ENCODE results near the gene TMEM234. TPM values are rescaled to one million over a fixed set of nuclear protein-coding genes. Genes with fewer than 3 reads are reported as not detected.

Gene TMEM234
- total and polyA plus RNA-seq, 7 donors, result 4.4 to 23.1 (median 7.2) TPM

DNA sequence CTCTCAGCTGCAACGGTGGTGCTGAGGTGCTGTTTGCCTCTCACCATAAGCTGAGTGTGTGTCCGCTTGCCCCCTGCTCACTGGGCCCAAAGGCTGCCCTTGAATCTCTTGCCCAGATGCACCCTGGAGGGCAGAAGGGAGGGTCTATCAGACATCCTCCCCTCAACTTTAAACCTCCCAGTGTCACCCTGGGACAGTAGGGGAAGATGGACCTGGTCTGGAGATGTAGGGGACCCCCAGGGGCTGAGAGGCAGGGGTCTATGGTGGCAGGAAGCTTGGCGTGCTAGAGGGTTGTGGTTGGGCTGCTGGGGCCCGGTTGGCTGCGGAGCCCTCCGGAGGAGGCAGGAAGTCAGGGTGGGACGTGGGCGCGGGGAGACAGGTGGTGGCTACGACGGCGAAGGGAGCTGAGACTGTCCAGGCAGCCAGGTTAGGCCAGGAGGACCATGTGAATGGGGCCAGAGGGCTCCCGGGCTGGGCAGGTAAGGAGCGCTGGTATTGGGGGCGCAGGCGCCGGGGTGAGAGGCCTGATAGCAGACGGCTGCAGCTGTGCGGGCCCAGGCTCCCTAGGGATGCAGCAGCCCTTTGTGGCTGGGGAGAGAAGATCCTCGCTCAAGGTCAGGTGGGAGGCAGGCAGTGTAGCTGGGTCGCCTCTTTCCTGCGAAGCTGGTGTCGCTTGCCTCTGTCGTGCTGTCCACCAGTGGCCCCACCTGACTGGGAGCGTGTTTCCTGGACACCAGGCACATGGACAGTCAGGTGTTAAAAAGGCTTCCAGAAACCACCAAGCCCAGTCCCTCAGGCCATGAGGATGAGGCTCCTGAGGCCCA is 29.0 kb upstream of the TMEM234 start, which contains the start of gene LCK:
Gene LCK (plus strand): TSS at position 373 of the 824 bp plus-strand sequence. CDS start 23,065 bp downstream, outside the sequence.
- Histone ChIP-seq H3K36me3 (no peaks in the 10 kb centered on the region), H3K27me3 (no peaks in the 10 kb centered on the region), H3K4me1 (peaks cover 0 to 25% (median 18%) of the 10 kb centered on the region in 4 donors), H3K9me3 (no peaks in the 10 kb centered on the region), H3K4me3 (no peak within 1 kb of the TSS), H3K27ac (peak within 1 kb of the TSS; percentile 5 to 74 (median 36))
- 54 to 84% methylated on average over 25 of the region's 25 CpGs for WGBS, 2 donors
- intact Hi-C loops (cut with DNase I), result no loop called here
- DNase-seq, result no peak
- TF ChIP-seq EP300 (IDR thresholded peaks at IDR 0.05) (no peak), POLR2A (IDR thresholded peaks at IDR 0.05) (no peak), POLR2AphosphoS5 (IDR thresholded peaks at IDR 0.05) (no peak)
- TF ChIP-seq, protein P1, sequence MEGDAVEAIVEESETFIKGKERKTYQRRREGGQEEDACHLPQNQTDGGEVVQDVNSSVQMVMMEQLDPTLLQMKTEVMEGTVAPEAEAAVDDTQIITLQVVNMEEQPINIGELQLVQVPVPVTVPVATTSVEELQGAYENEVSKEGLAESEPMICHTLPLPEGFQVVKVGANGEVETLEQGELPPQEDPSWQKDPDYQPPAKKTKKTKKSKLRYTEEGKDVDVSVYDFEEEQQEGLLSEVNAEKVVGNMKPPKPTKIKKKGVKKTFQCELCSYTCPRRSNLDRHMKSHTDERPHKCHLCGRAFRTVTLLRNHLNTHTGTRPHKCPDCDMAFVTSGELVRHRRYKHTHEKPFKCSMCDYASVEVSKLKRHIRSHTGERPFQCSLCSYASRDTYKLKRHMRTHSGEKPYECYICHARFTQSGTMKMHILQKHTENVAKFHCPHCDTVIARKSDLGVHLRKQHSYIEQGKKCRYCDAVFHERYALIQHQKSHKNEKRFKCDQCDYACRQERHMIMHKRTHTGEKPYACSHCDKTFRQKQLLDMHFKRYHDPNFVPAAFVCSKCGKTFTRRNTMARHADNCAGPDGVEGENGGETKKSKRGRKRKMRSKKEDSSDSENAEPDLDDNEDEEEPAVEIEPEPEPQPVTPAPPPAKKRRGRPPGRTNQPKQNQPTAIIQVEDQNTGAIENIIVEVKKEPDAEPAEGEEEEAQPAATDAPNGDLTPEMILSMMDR (IDR thresholded peaks at IDR 0.05), result no peak

DNA sequence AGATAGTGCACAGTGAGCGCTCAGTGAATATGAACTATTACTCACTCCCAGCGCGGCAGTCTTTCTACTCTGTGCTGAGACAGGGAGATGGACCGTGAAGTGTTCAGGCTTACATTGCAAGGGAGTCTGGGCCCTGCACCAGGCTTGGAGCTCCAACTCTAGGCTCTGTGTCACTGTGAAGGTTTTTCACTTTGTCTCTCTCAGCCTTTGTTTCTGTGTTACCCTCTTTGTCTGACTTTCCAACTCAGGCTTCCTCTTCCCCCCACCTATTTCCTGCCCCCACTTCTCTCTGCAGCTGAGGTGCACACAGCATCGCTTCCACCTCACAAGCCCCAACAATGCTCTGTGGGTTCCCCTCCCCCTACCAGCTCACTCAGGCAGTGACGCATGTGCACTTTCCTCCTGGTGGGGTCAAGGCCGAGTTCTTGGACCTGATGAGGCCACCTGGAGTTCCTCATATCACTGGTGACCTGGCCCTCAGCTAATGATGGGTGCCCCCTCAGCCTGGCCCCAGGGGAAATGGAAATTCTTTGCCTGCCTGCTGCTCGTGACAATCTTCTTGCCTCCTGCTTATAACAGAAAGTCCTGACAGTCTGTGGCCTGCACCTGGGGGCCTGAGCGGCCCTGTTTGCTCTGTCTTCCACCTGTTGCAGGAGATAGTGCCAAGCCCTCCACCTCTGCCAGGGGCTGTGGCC is 27.8 kb upstream of the TMEM234 start:
- intact Hi-C loops (cut with DNase I), result no loop called here
- Histone ChIP-seq H3K27me3 (no peaks in the 10 kb centered on the region), H3K27ac (peak overlapping the region; percentile 26 to 74 (median 36)), H3K9me3 (no peaks in the 10 kb centered on the region), H3K36me3 (no peaks in the 10 kb centered on the region), H3K4me1 (peaks cover 0 to 25% (median 18%) of the 10 kb centered on the region in 4 donors), H3K4me3 (no peak overlapping the region)
- TF ChIP-seq EP300 (IDR thresholded peaks at IDR 0.05) (no peak), POLR2AphosphoS5 (IDR thresholded peaks at IDR 0.05) (peak in 2 of 4 donors; percentile 18 to 60)
- 42 to 80% methylated on average over 9 of the region's 9 CpGs for WGBS, 2 donors
- DNase-seq, result peak; percentile 67

DNA sequence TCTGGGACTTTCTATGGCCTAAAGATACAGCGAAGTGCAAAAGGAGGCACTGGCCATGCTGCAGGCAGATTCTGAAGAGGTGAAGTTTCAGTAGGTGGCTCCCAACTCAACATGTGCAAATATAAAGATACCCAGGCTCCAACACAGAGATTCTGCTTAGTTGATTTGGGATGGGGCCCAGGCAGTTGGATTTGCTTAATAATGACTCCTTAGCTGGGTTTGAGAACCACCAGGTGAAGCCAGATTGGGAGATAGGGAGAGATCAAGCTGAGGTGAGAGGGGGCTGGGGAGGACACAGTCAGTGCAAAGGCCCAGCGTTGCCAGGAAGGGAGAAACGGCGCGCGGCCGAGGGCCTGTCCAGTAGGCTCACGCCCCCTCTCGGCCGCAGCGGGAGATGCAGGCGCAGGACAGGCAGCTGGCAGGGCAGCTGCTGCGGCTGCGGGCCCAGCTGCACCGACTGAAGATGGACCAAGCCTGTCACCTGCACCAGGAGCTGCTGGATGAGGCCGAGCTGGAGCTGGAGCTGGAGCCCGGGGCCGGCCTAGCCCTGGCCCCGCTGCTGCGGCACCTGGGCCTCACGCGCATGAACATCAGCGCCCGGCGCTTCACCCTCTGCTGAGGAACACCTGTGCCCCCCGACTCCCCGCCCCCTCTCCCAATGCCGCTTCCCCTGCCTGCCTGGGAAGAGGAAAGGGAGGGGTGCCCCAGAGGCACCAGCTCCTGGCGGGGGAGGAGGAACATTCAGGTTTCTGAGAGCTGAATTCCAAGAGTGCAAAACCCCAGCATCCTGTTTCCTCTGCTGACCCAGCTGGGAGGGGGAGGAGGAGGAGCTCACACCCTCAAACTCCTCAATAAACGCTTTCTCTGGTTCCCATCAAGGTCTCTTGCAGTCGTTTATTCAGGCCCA is 26.1 kb upstream of the TMEM234 start:
- Histone ChIP-seq H3K9me3 (no peaks in the 10 kb centered on the region), H3K27me3 (no peaks in the 10 kb centered on the region), H3K36me3 (no peaks in the 10 kb centered on the region), H3K4me1 (peaks cover 0 to 25% (median 18%) of the 10 kb centered on the region in 4 donors), H3K4me3 (no peak overlapping the region), H3K27ac (peak overlapping the region in 3 of 4 donors; percentile 42 to 74 (median 57))
- TF ChIP-seq, protein P1 (IDR thresholded peaks at IDR 0.05), result peak in 3 of 4 experiments; percentile 43 to 75 (median 62)
- TF ChIP-seq POLR2AphosphoS5 (IDR thresholded peaks at IDR 0.05), result peak in 1 of 4 donors; percentile 42
- TF ChIP-seq POLR2A (IDR thresholded peaks at IDR 0.05), result no peak
- DNase-seq, result peak; percentile 90
- 6 to 9% methylated on average over 31 of the region's 31 CpGs for WGBS, 2 donors
- intact Hi-C loops (cut with DNase I), result no loop called here

DNA sequence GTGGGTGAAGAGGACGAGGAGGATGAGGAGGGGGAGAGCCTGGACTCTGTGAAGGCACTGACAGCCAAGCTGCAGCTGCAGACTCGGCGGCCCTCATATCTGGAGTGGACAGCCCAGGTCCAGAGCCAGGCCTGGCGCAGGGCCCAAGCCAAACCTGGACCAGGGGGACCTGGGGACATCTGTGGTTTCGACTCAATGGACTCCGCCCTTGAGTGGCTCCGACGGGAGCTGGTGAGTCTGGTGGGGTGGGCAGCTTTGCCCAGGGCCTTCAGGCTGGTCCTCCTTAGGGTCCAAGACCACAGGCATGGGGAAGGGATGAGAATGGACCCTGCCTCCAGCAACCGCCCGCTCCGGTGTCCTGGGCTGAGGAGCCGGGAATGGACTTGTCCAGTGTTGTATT is 25.3 kb upstream of the TMEM234 start:
- peak; percentile 65 for DNase-seq
- Histone ChIP-seq H3K27me3 (no peaks in the 10 kb centered on the region), H3K36me3 (no peaks in the 10 kb centered on the region), H3K4me3 (no peak overlapping the region), H3K27ac (peak overlapping the region; percentile 42 to 74 (median 51)), H3K9me3 (no peaks in the 10 kb centered on the region), H3K4me1 (peaks cover 0 to 30% (median 18%) of the 10 kb centered on the region in 4 donors)
- intact Hi-C loops (cut with DNase I), result no loop called here
- TF ChIP-seq, protein P1 (IDR thresholded peaks at IDR 0.05), result no peak
- no peak for TF ChIP-seq EP300 (IDR thresholded peaks at IDR 0.05)
- no peak for TF ChIP-seq POLR2A (IDR thresholded peaks at IDR 0.05)
- WGBS, 2 donors, result 89% methylated on average over 12 of the region's 12 CpGs
